CD14-positive monocyte (primary cell): ENCODE measurements around the gene LARP1. TPM values are rescaled to one million over a fixed set of nuclear protein-coding genes. Genes with fewer than 3 reads are reported as not detected.

ENCODE experiments used
- DNase-seq, 3 donors: peaks; one replicate each; pipeline ENCODE4 v3.0.0-alpha.2; 2011 to 2022
- H2AFZ ChIP-seq: 2 replicates; pipeline ENCODE4 v1.6.0; 2012; ENCODE audit warnings: mild to moderate bottlenecking, low read depth, low read length, inconsistent platforms; ENCODE audit not compliant: insufficient read depth, poor library complexity, severe bottlenecking
- H3K27ac ChIP-seq, 2 donors: 1 replicate in 1 of 2; 2 replicates in 1 of 2; pipeline ENCODE4 v1.5.1; 2012 to 2013; ENCODE audit warnings: low read length in 2 of 2, control low read depth in 1 of 2, inconsistent platforms in 1 of 2, low read depth in 1 of 2, mild to moderate bottlenecking in 1 of 2
- H3K27me3 ChIP-seq, 2 donors: one replicate each; pipeline versions ENCODE4 v1.6.0 to v1.6.1; 2011 to 2013; ENCODE audit warnings: low read length in 2 of 2; ENCODE audit not compliant: control insufficient read depth in 2 of 2, insufficient read depth in 2 of 2
- H3K36me3 ChIP-seq, 2 donors: replicated peaks in 1 of 2; 1 replicate in 1 of 2; 2 replicates in 1 of 2; pipeline versions ENCODE4 v1.5.1 to v1.6.1; 2012 to 2013; ENCODE audit warnings: low read length in 2 of 2, control low read depth in 1 of 2, inconsistent platforms in 1 of 2, mild to moderate bottlenecking in 1 of 2; ENCODE audit not compliant: insufficient read depth in 2 of 2, control insufficient read depth in 1 of 2
- H3K4me1 ChIP-seq, 2 donors: 1 replicate in 1 of 2; 2 replicates in 1 of 2; pipeline versions ENCODE4 v1.5.1 to v1.6.1; 2012 to 2013; ENCODE audit warnings: low read length in 2 of 2, control low read depth in 1 of 2, inconsistent platforms in 1 of 2, mild to moderate bottlenecking in 1 of 2, moderate library complexity in 1 of 2; ENCODE audit not compliant: insufficient read depth in 2 of 2, control insufficient read depth in 1 of 2
- H3K4me2 ChIP-seq: replicated peaks from 2 replicates; pipeline ENCODE3; 2012; ENCODE audit warnings: low read length, moderate library complexity, mild to moderate bottlenecking; ENCODE audit not compliant: poor library complexity, severe bottlenecking; ENCODE audit errors: extremely low read depth
- H3K4me3 ChIP-seq, 3 experiments: fragments of 200-600 bp in 1 of 3; sonication (generic) in 1 of 3; replicated peaks in 1 of 3; 1 replicate in 2 of 3; 2 replicates in 1 of 3; pipeline ENCODE4 v1.5.1; 2011 to 2013; ENCODE audit warnings: low read length in 3 of 3, mild to moderate bottlenecking in 3 of 3, control low read depth in 2 of 3, low read depth in 2 of 3, inconsistent platforms in 1 of 3, moderate library complexity in 1 of 3
- H3K79me2 ChIP-seq: 2 replicates; pipeline ENCODE4 v1.6.0; 2012; ENCODE audit warnings: mild to moderate bottlenecking, control low read depth, inconsistent platforms, low read length, moderate library complexity; ENCODE audit not compliant: insufficient read depth
- H3K9ac ChIP-seq: 2 replicates; pipeline ENCODE4 v1.6.0; 2017; ENCODE audit warnings: low read length, mild to moderate bottlenecking; ENCODE audit not compliant: insufficient read depth, poor library complexity, severe bottlenecking
- H3K9me3 ChIP-seq, 2 donors: replicated peaks in 1 of 2; 1 replicate in 1 of 2; 2 replicates in 1 of 2; pipeline versions ENCODE4 v1.5.1 to v1.6.1; 2012 to 2013; ENCODE audit warnings: low read length in 2 of 2, control low read depth in 1 of 2; ENCODE audit not compliant: control insufficient read depth in 1 of 2, insufficient read depth in 1 of 2
- H4K20me1 ChIP-seq: 2 replicates; pipeline ENCODE4 v1.6.0; 2012; ENCODE audit warnings: mild to moderate bottlenecking, low read length, control low read depth, moderate library complexity; ENCODE audit not compliant: insufficient read depth
- H3K27ac Mint-ChIP-seq, 7 donors: one replicate each; pipeline ENCODE4 v1.8.0; 2020; ENCODE audit warnings: mild to moderate bottlenecking in 7 of 7, mixed read lengths in 7 of 7, moderate library complexity in 6 of 7, inconsistent platforms in 2 of 7
- H3K27me3 Mint-ChIP-seq, 3 donors: one replicate each; pipeline ENCODE4 v1.8.0; 2021 to 2022; ENCODE audit warnings: low read depth in 3 of 3, mild to moderate bottlenecking in 3 of 3, mixed read lengths in 3 of 3, moderate library complexity in 3 of 3, inconsistent platforms in 1 of 3
- H3K36me3 Mint-ChIP-seq, 2 donors: one replicate each; pipeline ENCODE4 v1.8.0; 2020; ENCODE audit warnings: mixed read lengths in 2 of 2, inconsistent platforms in 1 of 2, mild to moderate bottlenecking in 1 of 2
- H3K4me1 Mint-ChIP-seq: one replicate; pipeline ENCODE4 v1.8.0; 2020; ENCODE audit warnings: mild to moderate bottlenecking, mixed read lengths
- H3K4me3 Mint-ChIP-seq, 2 donors: one replicate each; pipeline ENCODE4 v1.8.0; 2020; ENCODE audit warnings: mild to moderate bottlenecking in 2 of 2, mixed read lengths in 2 of 2, moderate library complexity in 1 of 2
- H3K9me3 Mint-ChIP-seq, 7 donors: one replicate each; pipeline ENCODE4 v1.8.0; 2020 to 2022; ENCODE audit warnings: mixed read lengths in 7 of 7, mild to moderate bottlenecking in 6 of 7, moderate library complexity in 6 of 7, inconsistent platforms in 2 of 7
- CTCF ChIP-seq: fragments of 200-600 bp; IDR thresholded peaks from one replicate; pipeline ENCODE4 v1.8.0; 2022; ENCODE audit warnings: antibody characterized with exemption, mild to moderate bottlenecking
- WGBS: methylation state at CpG from one replicate; pipeline ENCODE4 v1.1.5; 2013; ENCODE audit warnings: missing lambda C conversion rate; ENCODE audit not compliant: insufficient coverage; 5-methylcytosine and 5-hydroxymethylcytosine counted together
- intact Hi-C, 2 donors: fragments of 100-400 bp; cut with micrococcal nuclease; formaldehyde crosslinking; loops; one replicate each; pipeline versions ENCODE4 v1.15.0 to v1.15.1; 2023
- polyA plus RNA-seq, 3 donors: library from polyadenylated mRNA; depleted of rRNA in 1 of 3; unstranded in 2 of 3; stranded (reverse) in 1 of 3; fragments of 300-500 nt in 2 of 3; fragments of >200 nt in 1 of 3; fragmentation: Illumina TruSeq in 2 of 3; gene quantifications; 1 replicate in 2 of 3; 2 replicates in 1 of 3; pipeline ENCODE4 v1.2.3, GENCODE V29; 2012 to 2021

The LARP1 gene
- polyA plus RNA-seq, 3 donors: 4.7 to 55.0 (median 5.8) TPM

DNA sequence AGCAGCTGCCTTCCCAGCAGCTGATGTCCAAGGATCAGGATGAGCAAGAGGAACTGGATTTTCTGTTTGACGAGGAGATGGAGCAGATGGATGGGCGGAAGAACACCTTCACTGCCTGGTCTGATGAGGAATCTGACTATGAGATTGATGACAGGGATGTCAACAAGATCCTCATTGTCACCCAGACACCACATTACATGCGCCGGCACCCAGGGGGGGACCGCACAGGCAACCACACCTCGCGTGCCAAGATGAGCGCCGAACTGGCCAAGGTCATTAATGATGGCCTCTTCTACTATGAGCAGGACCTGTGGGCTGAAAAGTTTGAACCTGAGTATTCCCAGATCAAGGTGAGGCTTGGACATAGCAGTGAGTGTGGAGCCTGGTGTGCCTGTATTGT, 46.9 kb downstream of the LARP1 start:
- no peak for TF ChIP-seq CTCF
- H2AFZ ChIP-seq: no peak overlapping the region
- intact Hi-C loops: no loop called here
- Mint-ChIP-seq H3K27ac (peak overlapping the region in 1 of 7 donors; percentile 1), H3K27me3 (no peaks in the 10 kb centered on the region), H3K4me3 (no peak overlapping the region), H3K9me3 (no peaks in the 10 kb centered on the region), H3K4me1 (no peaks in the 10 kb centered on the region), H3K36me3 (peaks cover 85 to 97% of the 10 kb centered on the region in 2 donors)
- peaks cover 89 to 100% of the 10 kb centered on the region in 2 donors for H3K36me3 ChIP-seq
- H4K20me1 ChIP-seq: peaks cover 5% of the 10 kb centered on the region
- no peak overlapping the region for H3K27ac ChIP-seq
- no peak for DNase-seq
- no peak overlapping the region for H3K4me2 ChIP-seq
- no peak overlapping the region for H3K4me3 ChIP-seq
- H3K9me3 ChIP-seq: no peaks in the 10 kb centered on the region
- H3K4me1 ChIP-seq: no peaks in the 10 kb centered on the region
- H3K27me3 ChIP-seq: no peaks in the 10 kb centered on the region
- no peaks in the 10 kb centered on the region for H3K79me2 ChIP-seq
- no peak overlapping the region for H3K9ac ChIP-seq
- 95% methylated on average over 4 of the region's 9 CpGs for WGBS

DNA sequence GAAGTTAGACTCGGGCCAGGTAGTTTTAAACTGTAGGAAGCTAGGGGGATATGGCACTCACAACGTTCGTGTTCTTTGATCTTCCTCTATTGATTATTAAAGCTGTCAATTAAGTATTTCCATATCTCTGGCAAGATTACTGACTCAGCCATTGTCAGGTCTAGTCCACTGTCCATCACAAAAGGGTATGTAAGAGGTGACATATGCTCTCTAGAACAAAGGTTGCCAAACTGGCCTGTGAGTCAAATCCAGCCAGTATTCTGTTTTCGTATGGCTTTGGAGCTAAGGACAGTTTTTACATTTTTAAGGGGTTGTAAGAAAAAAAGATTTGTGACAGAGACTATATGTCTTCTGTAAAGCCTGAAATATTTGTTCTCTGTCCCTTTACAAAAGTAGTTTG, 51.0 kb downstream of the LARP1 start:
- peaks cover 7% of the 10 kb centered on the region for H4K20me1 ChIP-seq
- no peaks in the 10 kb centered on the region for H3K79me2 ChIP-seq
- Mint-ChIP-seq H3K4me3 (no peak overlapping the region), H3K27ac (peak overlapping the region in 2 of 7 donors; percentile 12 to 43), H3K27me3 (no peaks in the 10 kb centered on the region), H3K36me3 (peaks cover 76 to 96% of the 10 kb centered on the region in 2 donors), H3K4me1 (peaks cover 3% of the 10 kb centered on the region), H3K9me3 (no peaks in the 10 kb centered on the region)
- H3K4me3 ChIP-seq: no peak overlapping the region
- H3K4me1 ChIP-seq: peaks cover 0 to 5% of the 10 kb centered on the region in 2 donors
- no peaks in the 10 kb centered on the region for H3K9me3 ChIP-seq
- H3K9ac ChIP-seq: no peak overlapping the region
- 88% methylated on average over 1 of the region's 4 CpGs for WGBS
- no peak for DNase-seq
- H2AFZ ChIP-seq: no peak overlapping the region
- H3K27me3 ChIP-seq: no peaks in the 10 kb centered on the region
- no peak for TF ChIP-seq CTCF
- no peak overlapping the region for H3K4me2 ChIP-seq
- no peak overlapping the region for H3K27ac ChIP-seq
- intact Hi-C loops: loop anchor here in 1 of 2 donors (5.0 kb wide), 1 partner anchor 39 kb away; no protein-coding TSS in a partner anchor
- peaks cover 95 to 100% of the 10 kb centered on the region in 2 donors for H3K36me3 ChIP-seq
